Measurements from ENCODE around the gene FADD.
A peak's percentile ranks its signal among the peaks of the same experiment; 100 is the strongest.
"Not testable (repeated sequence)": the region's sequence is repeated elsewhere in the genome, so short reads cannot be mapped to it uniquely, and the experiment has no call there.

FADD gene

DNA sequence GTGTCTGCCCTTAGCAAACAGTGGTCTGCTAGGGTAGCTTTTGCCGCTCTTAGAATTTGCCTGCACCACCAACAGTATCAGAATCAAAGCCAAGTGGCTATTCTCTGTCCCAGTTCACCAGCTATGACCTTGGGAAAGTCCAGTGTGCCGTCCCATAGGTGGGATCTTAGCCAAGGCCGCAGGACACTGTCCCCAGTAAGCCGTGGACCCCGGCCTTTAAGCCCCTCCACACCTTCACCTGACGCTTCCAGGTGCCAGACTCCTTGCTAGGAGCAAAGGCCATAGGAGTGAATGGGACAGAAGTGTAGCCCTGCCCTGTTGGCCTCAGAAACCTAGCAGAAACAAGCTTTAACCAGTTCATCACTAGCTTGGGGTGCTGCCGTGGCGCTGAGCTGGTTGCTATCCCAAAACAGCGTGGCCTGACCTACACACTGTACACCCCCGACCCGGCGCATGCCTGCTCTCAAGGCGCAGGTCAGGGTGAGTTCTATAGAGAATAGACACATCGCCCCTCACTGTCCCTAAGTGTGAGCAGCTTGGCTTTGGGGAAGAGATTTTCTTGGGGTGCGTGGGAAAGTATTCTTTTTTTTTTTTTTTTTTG, 4.5 kb downstream of the FADD start:
- Mint-ChIP-seq H3K4me3 (no peak overlapping the region), H3K36me3 (ENCODE audit: low read depth) (peaks cover 35% of the 10 kb centered on the region), H3K27ac (peak overlapping the region; percentile 36), H3K4me1 (peaks cover 50% of the 10 kb centered on the region), H3K27me3 (ENCODE audit: low read depth, poor library complexity) (peaks cover 3% of the 10 kb centered on the region), H3K9me3 (no peaks in the 10 kb centered on the region)
- DNase-seq, result no peak
- TF ChIP-seq, protein P1, sequence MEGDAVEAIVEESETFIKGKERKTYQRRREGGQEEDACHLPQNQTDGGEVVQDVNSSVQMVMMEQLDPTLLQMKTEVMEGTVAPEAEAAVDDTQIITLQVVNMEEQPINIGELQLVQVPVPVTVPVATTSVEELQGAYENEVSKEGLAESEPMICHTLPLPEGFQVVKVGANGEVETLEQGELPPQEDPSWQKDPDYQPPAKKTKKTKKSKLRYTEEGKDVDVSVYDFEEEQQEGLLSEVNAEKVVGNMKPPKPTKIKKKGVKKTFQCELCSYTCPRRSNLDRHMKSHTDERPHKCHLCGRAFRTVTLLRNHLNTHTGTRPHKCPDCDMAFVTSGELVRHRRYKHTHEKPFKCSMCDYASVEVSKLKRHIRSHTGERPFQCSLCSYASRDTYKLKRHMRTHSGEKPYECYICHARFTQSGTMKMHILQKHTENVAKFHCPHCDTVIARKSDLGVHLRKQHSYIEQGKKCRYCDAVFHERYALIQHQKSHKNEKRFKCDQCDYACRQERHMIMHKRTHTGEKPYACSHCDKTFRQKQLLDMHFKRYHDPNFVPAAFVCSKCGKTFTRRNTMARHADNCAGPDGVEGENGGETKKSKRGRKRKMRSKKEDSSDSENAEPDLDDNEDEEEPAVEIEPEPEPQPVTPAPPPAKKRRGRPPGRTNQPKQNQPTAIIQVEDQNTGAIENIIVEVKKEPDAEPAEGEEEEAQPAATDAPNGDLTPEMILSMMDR (IDR thresholded peaks at IDR 0.05), result no peak

DNA sequence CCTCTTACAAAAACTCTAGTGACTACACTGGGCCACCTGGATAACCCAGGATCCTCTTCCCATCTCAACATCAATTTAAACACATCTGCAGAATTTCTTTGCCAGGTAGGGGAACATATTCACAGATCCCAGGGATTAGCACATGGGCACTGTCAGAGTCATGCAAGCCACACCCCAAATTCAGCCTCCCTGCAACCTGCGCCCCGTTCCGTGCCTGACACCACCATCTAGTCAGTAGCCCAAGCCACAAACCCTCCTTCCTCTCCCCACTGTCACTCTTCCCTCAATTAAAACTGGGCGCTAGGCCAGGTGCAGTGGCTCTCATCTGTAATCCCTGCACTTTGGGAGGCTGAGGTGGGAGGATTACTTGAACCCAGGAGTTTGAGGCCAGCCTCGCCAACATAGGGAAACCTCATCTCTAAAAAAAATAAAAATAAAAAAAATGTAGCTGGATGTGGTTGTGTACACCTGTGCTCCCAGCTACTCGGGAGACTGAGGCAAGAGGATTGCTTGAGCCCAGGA, 6.4 kb downstream of the FADD start:
- no peaks in the 10 kb centered on the region for H3K27me3 Mint-ChIP-seq (ENCODE audit: low read depth, poor library complexity)
- H3K4me1 Mint-ChIP-seq, result peaks cover 47% of the 10 kb centered on the region
- H3K9me3 Mint-ChIP-seq, result no peaks in the 10 kb centered on the region
- no peak overlapping the region for H3K4me3 Mint-ChIP-seq
- peak overlapping the region; percentile 96 for H3K27ac Mint-ChIP-seq
- H3K36me3 Mint-ChIP-seq (ENCODE audit: low read depth), result peaks cover 35% of the 10 kb centered on the region
- TF ChIP-seq, protein P1 (IDR thresholded peaks at IDR 0.05), result no peak
- no peak for DNase-seq

DNA sequence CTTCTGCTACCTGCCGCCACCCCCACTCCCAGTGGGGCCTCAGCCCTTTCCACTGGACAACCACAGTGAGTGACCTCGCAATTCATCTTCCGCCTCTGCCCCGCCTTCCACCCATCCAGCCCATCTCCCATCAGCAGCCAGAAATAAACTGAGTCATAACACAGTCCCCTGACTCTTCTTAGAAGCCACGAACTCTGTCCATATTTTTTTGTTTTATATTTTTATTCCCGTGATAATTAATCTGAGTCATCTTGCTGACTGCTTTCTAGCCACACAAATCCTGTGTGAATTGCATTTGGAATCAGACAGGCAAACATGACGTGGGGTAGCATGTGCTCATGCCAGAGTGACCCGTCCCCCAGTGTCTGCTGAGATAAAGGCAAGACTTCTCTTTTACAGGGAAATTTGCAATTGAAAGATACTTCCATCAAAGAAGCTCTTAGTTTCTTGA, 7.0 kb downstream of the FADD start:
- Mint-ChIP-seq H3K4me3 (no peak overlapping the region), H3K9me3 (no peaks in the 10 kb centered on the region), H3K36me3 (ENCODE audit: low read depth) (peaks cover 35% of the 10 kb centered on the region), H3K27ac (peak overlapping the region; percentile 3), H3K27me3 (ENCODE audit: low read depth, poor library complexity) (no peaks in the 10 kb centered on the region), H3K4me1 (peaks cover 41% of the 10 kb centered on the region)
- DNase-seq, result no peak
- TF ChIP-seq, protein P1 (IDR thresholded peaks at IDR 0.05), result no peak

DNA sequence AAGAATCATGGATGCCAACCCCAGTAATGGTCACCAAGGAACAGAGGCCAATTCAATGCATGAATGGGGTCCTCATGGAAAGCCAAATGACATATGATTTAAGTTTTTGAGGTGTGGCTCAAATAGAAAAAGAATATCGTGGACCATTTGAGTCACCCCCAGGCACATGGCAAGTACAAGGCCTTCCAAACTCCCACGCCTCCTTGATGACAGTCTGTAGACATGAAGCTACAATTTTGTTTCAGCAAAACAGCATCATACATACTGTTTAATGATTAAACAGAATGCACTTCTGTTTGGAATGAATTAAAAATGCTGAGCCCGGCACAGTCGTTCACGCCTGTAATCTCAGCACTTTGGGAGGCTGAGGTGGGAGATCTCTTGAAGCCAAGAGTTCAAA, 7.4 kb downstream of the FADD start:
- no peak overlapping the region for H3K4me3 Mint-ChIP-seq
- H3K4me1 Mint-ChIP-seq, result peaks cover 36% of the 10 kb centered on the region
- TF ChIP-seq, protein P1 (IDR thresholded peaks at IDR 0.05), result no peak
- peaks cover 35% of the 10 kb centered on the region for H3K36me3 Mint-ChIP-seq (ENCODE audit: low read depth)
- no peaks in the 10 kb centered on the region for H3K27me3 Mint-ChIP-seq (ENCODE audit: low read depth, poor library complexity)
- H3K27ac Mint-ChIP-seq, result no peak overlapping the region
- DNase-seq, result no peak
- no peaks in the 10 kb centered on the region for H3K9me3 Mint-ChIP-seq

DNA sequence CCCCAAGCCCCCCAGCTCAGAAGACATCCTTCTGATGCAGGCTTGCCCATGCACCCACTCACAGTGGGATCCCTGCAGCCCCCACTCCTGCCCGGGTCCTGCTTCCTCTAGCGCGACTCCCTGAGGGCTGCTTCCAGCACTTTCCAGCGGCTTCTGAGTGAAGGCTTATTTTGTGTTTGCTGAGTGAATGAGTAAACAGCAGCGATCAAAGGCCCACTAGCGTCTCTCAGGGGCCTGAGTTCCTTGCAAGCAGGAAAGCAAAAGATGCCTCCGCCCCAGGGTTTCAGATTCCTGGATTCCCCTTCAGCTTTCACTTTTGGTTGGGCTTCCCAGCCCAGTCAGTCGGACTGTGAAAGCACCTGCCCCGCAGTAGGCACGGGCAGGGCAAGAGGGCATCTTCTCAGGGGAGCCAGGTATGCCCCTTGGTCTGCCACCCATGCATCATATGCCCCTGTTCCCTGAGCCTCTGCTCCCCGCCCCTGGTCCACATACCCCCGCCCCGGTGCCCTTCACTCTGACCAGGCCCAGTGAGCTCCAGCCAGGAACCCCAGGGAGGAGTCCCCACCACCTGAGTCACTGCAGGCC, 9.2 kb downstream of the FADD start:
- Mint-ChIP-seq H3K36me3 (ENCODE audit: low read depth) (peaks cover 21% of the 10 kb centered on the region), H3K27me3 (ENCODE audit: low read depth, poor library complexity) (no peaks in the 10 kb centered on the region), H3K9me3 (no peaks in the 10 kb centered on the region), H3K27ac (no peak overlapping the region), H3K4me3 (no peak overlapping the region), H3K4me1 (peaks cover 25% of the 10 kb centered on the region)
- DNase-seq, result no peak
- TF ChIP-seq, protein P1 (IDR thresholded peaks at IDR 0.05), result no peak

DNA sequence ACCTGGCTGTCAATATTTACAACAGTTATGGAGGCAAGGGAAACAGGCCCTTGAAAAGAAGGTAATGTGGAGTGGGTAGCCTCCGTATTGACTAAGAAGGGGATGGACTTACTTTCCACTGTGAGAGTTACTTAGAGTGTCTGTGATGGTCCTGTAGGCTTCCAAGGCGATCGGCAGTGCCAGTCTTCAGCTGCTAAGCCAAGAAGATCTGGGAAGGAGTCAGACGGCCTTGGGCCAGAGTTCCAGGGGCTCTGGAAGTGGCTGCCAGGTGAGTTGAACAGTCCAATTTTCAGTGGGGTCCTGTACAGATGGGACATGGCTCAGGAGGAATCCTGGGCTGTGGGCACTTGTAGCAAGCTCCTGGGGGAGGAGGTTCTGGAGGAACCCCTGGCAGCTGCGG, 14.3 kb downstream of the FADD start:
- H3K4me3 Mint-ChIP-seq; DNase-seq; H3K27ac Mint-ChIP-seq; H3K27me3 Mint-ChIP-seq (ENCODE audit: low read depth, poor library complexity); H3K36me3 Mint-ChIP-seq (ENCODE audit: low read depth): not testable (repeated sequence)
- peaks cover 17% of the 10 kb centered on the region for H3K9me3 Mint-ChIP-seq
- H3K4me1 Mint-ChIP-seq, result peaks cover 24% of the 10 kb centered on the region

DNA sequence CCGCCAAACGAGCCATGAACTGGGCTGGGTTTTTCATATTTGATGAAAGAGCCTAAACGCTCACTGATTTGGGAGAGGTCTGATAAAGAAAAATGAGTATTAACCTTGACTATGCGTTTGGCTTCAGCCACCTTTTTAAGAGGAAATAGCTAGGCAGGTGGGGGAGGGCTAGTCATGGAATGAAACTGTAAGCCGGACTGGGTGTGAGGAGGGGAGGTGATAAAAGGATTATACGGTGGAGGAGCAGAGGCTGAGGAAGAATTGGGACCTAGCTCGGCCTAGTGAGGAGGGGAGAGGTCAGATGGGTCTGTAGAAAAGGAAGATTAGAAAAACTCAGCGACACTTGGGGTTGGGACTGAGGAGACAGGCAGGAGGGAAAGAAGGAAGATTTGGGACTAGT, 15.0 kb downstream of the FADD start:
- not testable (repeated sequence) for H3K27me3 Mint-ChIP-seq (ENCODE audit: low read depth, poor library complexity); H3K4me3 Mint-ChIP-seq; DNase-seq; H3K27ac Mint-ChIP-seq; H3K36me3 Mint-ChIP-seq (ENCODE audit: low read depth)
- Mint-ChIP-seq H3K9me3 (peaks cover 17% of the 10 kb centered on the region), H3K4me1 (peaks cover 24% of the 10 kb centered on the region)

Measured in nephron progenitor cell (in vitro differentiated cells).